Measurements from ENCODE around the gene DNLZ.

DNLZ gene

DNA sequence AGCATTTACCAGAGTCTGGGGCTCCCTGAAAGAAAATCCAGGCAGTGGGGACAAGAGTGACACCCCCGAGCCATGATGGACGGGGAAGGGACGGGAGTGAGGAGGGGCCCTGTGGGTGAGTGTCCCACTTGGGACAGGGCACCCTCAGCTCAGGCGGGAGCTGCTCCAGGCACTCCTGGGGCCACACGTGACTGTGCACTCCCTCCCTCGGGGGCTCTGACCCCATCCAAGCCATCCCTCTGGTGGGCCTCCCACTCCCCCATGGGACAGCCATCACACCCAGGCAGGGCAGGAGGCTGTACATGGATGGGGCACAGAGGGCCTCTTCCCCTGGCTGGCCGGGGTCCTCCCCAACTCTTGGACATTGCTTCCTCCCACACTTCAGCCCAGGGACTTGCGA is 12.9 kb upstream of the DNLZ start:
- no peak for DNase-seq (ENCODE audit: low read depth)

DNA sequence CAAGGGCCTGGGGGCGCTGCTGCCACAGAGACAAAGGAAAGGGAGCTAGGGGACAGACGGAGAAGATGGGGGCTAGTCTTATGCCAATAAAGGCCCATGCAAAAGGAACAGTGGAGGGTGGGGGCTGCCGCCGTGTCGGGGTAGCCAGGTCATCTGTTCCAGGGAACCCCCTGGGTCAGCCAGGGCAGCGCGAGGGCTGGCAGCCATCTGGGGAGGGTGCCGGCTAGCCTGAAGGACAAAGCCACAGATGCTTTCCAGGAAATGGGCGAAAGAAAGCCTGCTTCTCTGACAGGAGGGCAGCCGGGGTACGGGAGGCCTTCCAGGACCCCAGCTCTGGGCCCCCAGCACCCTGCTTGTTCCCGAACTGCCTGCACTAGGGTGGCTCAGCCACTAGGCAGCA is 11.6 kb upstream of the DNLZ start:
- no peak for DNase-seq (ENCODE audit: low read depth)

DNA sequence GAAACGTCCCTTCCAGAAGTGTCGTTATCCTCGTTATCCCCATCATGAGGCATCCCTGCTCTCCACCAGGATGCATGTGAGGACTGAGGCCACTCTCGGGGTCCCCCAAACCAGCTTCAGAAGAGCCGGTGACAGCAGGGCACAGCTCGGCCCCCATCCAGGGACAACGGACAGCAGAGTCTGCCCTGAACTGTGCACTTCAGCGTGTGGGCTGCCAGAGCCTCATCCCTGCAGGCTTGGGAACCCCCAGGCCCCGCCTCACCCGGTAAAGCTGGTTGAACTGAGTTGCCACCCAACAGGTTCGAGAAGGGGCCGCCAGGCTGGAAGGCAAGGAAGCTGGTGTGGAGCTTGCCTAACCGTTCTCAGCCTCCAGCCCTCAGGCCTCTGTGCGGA is 10.6 kb upstream of the DNLZ start:
- DNase-seq (ENCODE audit: low read depth): no peak

DNA sequence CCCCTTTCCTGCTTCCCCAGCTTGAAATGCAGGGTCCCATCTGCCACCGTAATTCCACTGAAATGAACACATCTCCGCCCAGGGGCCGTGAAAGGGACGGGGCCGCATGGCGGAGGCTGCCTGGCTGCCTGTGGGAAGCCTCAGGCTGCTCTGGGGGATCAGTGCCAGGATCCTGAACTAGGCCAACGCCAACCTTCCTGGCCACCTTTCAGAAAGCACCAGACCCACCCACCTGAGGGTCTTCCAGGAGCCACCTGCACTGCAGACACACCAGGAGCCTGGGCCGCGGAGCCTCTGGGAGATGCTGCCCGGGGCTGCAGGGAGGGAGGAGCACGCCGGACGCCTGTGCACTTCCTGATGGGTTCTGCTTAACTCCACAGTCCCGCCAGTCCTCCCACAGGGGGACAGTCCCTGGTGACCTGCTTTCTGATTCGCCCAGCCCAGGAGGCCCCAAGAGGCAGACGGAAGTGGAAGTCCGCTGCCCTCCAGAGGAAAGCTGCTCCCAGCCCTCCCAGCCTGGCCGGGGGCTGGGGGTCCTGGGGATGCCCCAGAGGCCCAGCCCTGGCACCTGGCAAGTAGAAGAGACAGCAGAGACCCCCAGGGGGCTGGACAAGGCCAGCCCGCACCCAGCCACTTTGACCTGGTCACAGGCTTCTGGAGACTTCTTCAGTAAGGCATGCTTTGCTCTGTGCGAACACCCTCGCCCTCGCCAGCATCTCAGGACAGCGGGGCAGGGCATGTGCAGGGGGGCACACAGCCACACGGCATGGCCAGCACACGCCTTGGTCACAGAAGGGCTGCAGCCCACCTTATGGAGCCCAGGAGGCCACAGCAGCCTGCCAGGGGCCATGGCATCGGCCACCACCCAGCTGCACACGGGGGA is 10.0 kb upstream of the DNLZ start, which contains the start of gene CARD9:
TSS of gene CARD9 (minus strand) at position 370 of the 883 bp plus-strand sequence. CDS start 1,591 bp downstream, outside the sequence.
- peak; percentile 29 for DNase-seq (ENCODE audit: low read depth)

DNA sequence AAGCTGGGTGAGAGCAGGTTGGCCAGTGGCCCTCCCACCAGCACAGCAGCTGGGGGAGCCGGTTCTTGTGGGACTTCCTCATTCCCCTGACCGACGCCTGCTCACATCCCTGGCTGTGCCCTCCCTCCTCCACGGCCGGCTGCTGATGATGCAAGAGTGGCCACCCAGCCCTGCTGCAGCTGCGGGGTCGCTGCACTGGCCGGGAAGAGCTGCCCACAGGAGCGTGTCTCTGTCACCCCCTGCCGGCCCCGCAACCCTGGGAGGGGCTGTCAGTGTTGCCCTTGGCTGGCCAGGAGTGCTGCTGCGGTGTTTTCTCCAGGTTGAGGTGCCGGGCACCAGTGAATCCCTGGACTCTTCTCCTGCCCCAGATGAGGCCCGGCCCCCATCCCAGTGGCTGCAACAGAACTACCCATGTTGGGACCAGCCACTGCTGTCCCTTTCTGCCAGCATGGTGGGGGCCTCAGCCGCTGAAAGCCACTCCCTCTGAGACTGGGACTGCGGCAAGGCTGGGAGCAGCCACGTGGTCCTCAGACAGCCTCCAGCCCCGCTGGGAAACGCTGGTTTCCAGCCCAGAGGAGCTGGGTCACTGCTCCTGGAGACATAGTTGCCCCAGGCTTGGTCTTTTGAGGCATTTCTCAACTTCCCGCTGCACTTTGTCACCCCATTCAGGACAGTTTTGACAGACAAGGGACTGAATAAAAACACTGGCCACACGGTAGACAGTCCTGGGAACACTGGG is 9.2 kb upstream of the DNLZ start:
- DNase-seq (ENCODE audit: low read depth): peak; percentile 80

DNA sequence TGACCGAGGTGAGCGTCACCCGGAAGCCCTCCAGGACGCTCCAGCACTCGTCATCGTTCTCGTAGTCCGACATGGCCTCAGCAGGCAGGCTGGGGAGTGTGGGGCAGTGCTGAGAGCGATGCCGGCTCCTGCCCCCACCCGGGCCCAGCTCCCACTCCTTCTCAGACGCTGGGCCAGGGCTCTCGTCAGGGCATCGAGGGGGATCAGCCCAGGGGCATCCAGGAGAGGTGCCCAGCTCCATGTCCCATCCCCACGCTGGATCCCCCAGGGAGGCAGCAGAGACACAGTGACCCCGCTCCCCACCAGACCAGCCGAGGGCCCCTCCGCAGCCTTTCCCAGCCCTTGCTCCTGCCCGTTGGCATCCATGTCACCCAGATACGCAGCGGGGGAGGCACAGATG is 8.5 kb upstream of the DNLZ start:
- no peak for DNase-seq (ENCODE audit: low read depth)

DNA sequence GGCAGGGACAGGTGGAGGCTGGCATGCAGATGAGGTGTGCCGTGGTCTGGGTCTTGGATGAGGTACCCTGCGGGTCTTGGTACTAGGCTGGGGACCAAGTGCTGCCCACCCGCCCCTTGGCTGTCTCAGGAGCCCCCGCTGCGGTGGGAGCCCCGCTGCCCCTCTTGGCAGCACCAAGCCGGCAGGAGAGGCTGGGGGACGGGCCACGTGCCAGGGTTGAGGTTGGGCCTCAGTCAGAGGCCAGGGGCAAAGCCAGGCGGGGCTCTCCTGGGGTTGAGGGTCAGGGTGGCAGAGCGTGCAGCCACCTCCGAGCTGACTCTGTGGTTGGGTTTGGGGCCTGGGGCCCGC is 8.0 kb upstream of the DNLZ start:
- no peak for DNase-seq (ENCODE audit: low read depth)

DNA sequence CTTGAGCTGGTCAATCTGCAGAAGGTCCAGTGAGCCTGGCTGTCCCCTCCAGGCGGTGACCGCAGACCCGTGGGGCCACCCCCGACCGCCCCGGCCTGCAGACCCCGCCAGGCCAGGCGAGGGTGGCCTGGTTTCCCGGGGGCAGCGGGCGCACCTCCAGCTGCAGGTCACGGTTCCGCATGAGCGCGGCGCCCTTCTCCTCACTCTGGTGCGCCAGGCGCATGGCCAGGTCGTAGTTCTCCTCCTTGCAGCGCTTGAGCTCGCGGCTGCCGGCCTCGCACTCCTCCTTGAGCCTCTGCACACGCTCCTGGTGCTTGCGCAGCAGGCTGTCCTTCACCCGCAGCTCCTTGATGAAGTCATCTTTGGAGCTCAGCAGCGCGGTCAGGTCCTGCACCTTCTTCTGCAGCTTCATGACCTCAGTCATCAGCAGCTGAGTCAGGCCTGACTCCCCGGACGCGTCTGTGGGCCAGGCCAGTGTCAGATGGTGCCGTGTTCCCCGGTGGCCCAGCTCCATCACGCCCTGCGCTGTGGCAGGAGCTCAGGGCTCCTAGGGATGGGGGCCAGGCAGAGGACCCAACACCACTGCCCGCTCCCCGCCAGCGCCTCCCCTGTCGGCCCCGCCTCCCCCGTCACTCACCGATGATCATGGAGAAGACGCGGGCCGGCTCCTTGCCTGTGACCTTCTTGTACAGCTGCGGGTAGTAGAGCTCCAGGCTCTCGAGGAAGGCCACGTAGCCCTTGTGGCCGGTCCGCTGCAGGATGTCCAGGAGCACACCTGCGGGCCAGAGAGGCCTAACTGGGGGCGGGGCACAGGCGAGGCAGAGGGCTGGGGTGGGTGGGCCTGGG is 7.4 kb upstream of the DNLZ start:
- DNase-seq (ENCODE audit: low read depth): peak; percentile 61

DNA sequence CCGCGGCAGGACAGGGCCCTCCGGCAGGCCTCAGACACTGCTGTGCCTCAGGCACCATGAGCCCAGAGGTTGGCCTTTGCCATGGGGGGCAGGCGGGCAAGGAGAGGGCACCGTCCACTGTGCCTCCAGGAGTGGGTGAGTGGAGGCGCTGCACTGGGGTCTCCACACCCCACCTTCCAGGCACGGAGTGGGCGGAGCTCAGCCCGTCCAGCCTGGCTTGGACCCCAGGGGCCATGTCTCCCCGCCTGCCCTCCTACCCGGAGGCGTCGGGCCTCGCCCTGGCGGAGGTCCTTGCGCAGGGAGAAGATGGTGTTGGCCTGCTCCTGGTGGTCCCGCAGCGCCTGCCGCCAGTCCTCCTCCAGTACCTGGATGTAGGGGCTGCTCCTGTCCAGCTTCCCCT is 6.5 kb upstream of the DNLZ start:
- DNase-seq (ENCODE audit: low read depth): no peak

DNA sequence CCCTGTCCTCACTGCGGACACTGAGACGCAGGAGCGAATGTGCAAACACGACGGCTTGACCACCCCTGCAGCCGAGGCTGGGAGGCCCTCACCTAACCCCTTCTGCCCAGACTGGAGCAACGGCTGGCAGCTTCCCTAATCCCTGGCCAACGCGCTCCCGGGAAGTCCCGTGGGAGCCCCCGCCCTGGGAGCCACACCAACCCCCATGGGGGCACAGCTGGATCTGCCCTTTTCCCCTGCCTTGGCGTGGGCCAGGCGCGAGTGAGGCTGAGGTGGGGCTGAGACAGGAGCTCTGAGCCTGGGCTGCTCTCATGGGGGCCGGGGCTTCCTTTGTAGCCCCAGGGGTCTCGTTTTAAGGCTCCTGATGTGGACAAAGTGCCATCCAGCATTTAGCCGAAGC is 4.6 kb upstream of the DNLZ start:
- no peak for DNase-seq (ENCODE audit: low read depth)

DNA sequence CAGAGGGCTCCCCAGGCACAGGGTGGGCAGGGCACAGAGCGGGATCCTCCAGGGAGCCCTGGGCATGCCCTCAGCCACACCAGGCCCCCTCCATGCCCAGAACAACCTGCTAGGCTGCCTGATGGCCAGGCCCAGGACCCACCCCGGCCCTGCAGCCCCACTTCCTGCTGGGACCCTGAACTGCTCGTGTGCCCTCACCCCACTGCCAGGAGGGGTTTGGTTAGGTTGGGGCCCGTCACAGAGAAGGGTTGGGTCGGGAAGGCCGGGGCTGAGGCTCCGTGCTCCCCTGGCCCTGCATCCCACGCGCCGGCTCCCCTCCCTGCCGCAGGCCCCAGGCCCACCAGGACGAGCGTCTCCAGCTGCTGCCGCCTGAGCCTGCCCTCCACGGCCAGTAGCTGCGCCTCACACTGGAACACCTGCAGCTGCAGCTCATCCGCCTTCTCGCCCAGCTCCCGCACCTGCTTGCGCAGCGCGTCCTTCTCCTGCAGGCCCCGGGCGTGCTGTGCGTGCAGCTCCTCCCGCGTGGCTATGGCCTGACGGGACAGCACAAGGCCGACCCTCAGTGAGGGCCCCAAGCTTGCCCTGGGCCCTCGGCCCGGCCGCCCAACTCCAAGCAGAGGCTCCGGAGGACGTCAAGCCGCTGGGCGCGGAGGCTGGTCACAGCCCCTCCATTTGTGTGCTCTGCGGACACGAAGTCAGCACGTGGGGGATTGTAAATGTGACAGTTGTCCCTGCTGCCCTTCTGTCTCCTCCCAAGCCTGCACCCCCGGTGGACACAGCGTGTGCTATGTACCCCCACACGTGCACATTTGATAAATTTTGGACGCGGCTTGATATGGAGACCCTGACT is 4.0 kb upstream of the DNLZ start:
- no peak for DNase-seq (ENCODE audit: low read depth)

DNA sequence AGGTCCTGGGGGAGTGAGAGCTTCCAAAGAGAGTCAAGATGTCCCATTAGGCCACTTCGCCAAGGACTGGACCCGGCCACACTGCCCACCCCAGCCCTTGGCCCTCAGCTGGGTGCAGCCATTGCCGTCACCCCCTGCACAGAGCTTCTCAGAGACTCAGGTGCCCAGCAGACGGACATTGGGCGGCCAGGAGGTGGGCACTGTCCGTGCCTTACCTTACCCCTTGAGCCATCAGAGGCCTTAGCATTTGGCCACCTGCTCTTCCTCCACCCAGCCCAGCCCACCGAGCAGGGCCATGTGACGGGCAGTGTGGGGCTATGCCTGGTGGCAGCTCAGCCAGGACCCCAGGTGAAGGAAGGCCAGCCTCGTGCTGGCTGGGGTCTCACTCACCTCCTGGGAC is 3.3 kb upstream of the DNLZ start:
- no peak for DNase-seq (ENCODE audit: low read depth)

DNA sequence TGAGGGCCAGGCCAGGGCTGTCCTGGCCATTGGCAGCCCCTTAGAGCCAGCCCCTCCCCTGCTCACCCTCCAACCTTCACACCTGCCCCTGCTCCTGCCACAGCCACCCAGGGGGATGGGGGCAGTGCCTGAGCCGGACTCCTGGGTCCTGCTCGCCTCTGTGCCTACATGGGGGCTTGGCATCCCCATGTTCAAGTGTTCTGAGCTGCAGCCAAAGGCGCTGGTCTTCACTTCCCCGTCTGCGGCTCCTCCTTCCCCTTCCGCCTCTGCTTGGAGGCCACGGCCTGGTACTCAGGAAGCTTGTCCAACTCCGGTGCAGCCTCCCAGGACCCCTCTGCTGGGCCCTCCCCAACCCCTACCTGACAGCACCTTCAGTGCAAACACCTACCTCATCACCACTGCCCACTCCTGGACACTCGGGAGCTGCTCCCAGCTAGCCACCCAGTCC is 2.3 kb upstream of the DNLZ start:
- DNase-seq (ENCODE audit: low read depth): no peak

DNA sequence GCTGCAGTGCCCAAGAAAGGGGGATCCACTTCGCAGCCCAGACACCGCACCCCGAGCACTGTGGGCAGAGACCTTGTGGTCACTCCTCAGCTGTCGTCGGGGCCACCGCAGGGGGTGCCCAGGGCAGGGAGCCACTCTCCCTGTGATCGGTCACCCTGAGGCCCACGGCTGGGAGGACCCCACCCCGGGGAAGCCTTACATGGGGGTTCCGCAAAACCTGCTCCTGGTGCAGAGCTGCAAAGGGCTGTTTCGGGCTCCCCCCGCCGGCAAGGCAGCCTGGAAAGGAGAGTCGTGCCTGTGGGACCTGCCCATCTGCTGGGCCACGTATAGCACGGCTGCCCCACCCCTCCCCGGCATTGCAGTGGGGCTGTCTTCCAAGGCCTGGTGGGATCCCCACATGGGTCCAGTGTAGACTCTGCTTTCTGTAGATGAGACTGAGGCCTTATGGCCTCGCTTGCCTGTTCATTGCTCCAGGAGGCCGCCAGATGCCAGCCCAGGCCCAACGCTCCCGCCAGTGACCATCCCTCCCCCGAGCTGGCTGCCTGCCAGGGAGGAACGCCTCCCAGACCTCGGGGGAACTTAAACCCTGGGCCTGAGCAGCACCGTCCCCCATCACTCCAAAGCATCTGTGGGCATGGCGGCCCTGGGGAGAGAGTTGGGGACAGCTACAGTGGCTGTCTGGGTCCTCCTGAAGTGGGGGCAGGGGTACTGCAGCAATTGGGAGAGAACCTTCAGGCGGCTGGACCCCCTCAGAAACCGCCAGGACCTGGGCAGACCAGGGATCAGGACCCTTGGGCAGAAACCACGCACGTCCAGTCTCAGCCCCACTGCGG is 1.6 kb upstream of the DNLZ start:
- DNase-seq (ENCODE audit: low read depth): no peak

DNA sequence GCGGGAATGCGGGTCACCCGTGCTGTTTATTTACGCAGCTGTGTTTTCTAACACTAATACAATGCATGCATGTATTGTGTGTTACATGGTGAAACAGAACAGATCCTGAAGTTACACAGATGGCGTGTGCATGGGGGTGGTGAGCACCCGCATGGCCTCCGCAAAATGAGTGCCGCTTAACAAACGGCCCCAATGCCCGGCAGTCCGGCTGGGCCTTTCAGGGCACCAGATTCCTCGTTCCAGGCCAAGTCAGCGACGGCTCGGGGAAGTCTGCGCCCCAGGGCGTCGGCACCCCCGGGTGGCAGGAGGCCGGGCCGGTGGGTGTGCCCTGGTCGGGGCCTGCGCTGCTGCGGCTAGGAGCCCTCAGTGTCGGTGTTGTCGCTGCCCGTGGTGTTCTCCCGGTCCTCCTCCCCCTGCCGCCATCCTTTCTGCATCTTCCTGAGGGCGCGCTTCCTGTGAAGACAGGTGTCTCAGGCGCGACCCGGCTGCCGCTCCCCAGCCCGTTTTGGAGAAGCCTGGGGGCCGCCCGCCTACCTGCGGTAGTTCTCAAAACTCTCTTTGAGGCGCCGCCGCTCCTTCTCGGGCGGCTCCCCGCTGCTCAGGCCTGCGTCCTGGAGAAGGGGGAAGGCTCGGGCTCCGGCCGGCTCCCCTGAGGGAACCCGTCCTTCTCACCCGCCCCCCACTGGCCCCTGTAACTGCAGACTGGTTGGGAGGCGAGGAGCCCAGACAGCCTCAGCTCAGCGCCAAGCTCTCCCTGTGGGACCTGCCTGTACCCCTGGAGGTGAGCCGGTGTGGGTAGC is 605 bp upstream of the DNLZ start:
- no peak for DNase-seq (ENCODE audit: low read depth)

DNA sequence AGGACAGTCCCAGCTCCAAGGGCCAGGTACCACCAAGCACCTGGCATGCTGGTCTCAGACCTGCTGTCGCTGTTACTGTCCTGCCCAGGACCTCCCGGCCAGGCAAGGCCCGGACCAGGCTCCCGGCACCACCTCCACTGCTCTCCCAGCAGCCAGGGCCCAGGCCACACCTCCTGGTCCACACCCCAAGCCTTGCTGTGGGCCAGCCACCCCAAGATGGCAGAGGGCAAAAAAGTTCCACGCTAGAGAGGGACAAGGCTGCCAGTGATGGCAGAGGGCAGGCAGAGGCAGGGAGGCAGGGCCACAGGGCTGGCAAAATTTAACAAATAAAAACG is 1.1 kb downstream of the DNLZ start:
- no peak for DNase-seq (ENCODE audit: low read depth)

DNA sequence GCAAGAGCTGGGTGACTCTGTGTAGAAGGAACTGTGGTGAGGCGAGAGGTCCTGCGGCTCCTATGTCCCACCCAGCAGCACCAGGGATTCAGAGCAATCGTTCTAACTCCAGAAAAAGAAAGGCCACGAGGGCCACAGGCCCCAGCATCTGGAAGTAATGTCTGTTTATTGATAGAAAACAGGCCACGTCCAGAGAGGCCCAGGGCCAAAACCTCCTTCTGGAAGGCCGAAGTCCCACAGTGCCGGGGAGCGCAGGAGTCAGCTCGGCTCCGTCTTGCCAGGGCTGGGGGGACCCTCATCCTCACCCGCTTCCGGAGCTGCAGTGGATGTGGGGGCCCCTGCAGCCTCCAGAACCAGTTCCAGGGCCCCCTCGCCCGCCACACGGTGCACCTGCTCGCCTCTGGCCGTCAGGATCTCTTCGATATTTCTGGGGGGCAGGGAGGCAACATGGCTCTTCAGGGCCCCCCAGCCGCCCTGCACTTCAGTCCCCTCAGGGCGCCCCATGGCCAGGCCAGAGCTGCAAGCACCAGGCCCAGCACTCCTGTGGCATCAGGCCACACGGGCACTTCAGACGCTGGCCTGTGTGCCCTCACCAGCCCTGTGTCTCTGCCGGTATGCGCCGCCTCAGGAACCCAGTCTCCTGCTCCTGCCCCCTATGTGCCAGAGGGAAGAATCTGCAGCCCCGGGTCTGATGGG is 1.6 kb downstream of the DNLZ start:
- no peak for DNase-seq (ENCODE audit: low read depth)

DNA sequence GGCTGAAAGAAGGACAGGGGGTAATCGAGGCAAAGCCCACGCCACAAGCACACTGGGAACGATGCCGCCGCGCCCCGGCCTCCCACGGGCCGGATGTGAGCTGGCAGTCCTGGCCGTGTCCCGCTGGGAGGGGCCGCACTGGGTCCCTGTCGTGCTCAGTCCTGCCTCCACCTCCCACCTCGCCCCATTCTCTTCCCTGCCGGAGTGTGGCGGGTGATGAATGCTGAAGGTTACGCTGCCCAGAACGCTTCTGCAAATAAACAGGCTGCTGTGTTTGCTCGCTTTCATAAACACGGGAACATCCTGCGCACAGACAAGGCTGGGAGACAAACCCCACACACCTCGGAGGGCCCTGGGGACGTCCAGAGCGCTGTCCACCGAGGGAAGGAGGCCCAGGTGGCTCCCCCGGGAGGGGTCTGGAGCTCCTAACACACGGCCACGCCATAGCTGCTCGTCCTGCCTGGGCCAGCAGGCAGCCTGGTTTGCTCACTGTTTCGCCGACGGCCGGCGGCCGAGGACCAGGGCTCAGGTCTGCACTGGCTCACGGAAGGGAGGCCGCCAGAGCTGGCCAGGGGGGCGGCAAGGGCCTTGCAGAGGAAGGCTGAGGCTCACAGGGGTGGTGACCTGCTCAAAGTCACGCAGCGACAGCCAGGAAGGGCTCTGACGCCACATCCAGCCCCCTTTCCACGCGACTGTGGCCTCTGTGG is 2.3 kb downstream of the DNLZ start:
- peak; percentile 39 for DNase-seq (ENCODE audit: low read depth)
